SK-N-MC (cell line): Measurements from ENCODE around the gene ANK2.
"Not testable (repeated sequence)": the region's sequence is repeated elsewhere in the genome, so short reads cannot be mapped to it uniquely, and the experiment has no call there.

Source experiments
- DNase-seq: peaks from one replicate; pipeline ENCODE4 v3.0.0-alpha.2; 2011; ENCODE audit warnings: low read depth, low spot score
- H3K27ac ChIP-seq: fragments of 200-600 bp; sonication (generic); 2 replicates; pipeline ENCODE4 v1.5.1; 2016; ENCODE audit warnings: mixed run types
- H3K36me3 ChIP-seq: fragments of 200-600 bp; sonication (generic); 2 replicates; pipeline ENCODE4 v1.6.1; 2017; ENCODE audit warnings: antibody characterized with exemption, low read length, mixed read lengths; ENCODE audit not compliant: insufficient read depth
- H3K4me3 ChIP-seq: fragments of 200-600 bp; sonication (generic); 2 replicates; pipeline ENCODE4 v1.5.1; 2016
- H3K9ac ChIP-seq: fragments of 200-600 bp; sonication (generic); 2 replicates; pipeline ENCODE4 v1.8.0; 2017; ENCODE audit warnings: mixed run types, mixed read lengths; ENCODE audit not compliant: insufficient read length
- H3K9me3 ChIP-seq: fragments of 200-600 bp; sonication (generic); 2 replicates; pipeline ENCODE4 v1.6.1; 2017; ENCODE audit warnings: low read depth, mild to moderate bottlenecking, antibody characterized with exemption, low read length, moderate library complexity, mixed read lengths
- EZH2 ChIP-seq: fragments of 200-600 bp; sonication (generic); IDR thresholded peaks from one replicate; pipeline ENCODE4 v1.6.1; 2017; ENCODE audit warnings: antibody characterized with exemption
- FOXP2 ChIP-seq: optimal IDR thresholded peaks from 2 replicates; pipeline ENCODE3; 2011; ENCODE audit warnings: mild to moderate bottlenecking, moderate library complexity; ENCODE audit not compliant: insufficient read depth; ENCODE audit errors: extremely low read length, control extremely low read depth
- POLR2AphosphoS5 ChIP-seq: IDR thresholded peaks from 2 replicates; pipeline ENCODE4 v1.6.1; 2012; ENCODE audit warnings: mild to moderate bottlenecking, low read depth, low read length, borderline replicate concordance

Gene ANK2

GRCh38 chr4:113181289-113182007, 132.0 kb downstream of the ANK2 start:
- Histone ChIP-seq H3K4me3 (no peak overlapping the region), H3K9me3 (no peaks in the 10 kb centered on the region), H3K36me3 (no peaks in the 10 kb centered on the region), H3K27ac (no peak overlapping the region), H3K9ac (no peak overlapping the region)
- TF ChIP-seq FOXP2 (no peak), POLR2AphosphoS5 (no peak), EZH2 (no peak)
- no peak for DNase-seq

- no peak for TF ChIP-seq EZH2
- TF ChIP-seq POLR2AphosphoS5: no peak
- no peak for TF ChIP-seq FOXP2
- Histone ChIP-seq H3K4me3 (no peak overlapping the region), H3K9me3 (no peaks in the 10 kb centered on the region), H3K36me3 (no peaks in the 10 kb centered on the region), H3K27ac (no peak overlapping the region), H3K9ac (no peak overlapping the region)
- DNase-seq: no peak
Observed at GRCh38 chr4:113183032-113183605, 133.7 kb downstream of the ANK2 start.

GRCh38 chr4:113186220-113186619, 136.8 kb downstream of the ANK2 start:
- H3K9me3 ChIP-seq, H3K36me3 ChIP-seq, DNase-seq, H3K9ac ChIP-seq, H3K4me3 ChIP-seq, H3K27ac ChIP-seq: not testable (repeated sequence)

DNA sequence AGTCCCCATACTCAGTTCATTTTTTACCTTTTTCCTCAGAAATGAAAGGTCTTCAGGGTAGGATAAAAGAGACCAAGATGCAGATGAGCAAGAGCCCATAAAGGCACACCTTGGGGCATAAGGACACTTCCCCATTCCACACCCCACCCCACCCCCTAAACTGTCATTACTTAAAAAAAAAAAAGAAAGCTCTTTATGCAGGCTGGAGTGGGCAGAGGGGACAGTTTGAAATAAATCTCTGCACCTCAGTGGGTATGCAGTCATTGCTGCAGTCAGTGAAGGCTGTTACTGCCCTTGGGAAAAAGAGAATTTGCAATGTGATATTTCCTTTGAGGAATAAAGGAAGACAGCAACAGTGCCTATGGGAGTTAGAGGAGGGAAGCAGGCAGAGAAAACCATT, 137.5 kb downstream of the ANK2 start:
- no peak overlapping the region for H3K27ac ChIP-seq
- H3K36me3 ChIP-seq: no peaks in the 10 kb centered on the region
- no peak for DNase-seq
- H3K4me3 ChIP-seq: no peak overlapping the region
- no peak for TF ChIP-seq POLR2AphosphoS5
- TF ChIP-seq EZH2: no peak
- no peak for TF ChIP-seq FOXP2
- H3K9me3 ChIP-seq: no peaks in the 10 kb centered on the region
- no peak overlapping the region for H3K9ac ChIP-seq

GRCh38 chr4:113187358-113187757, 137.9 kb downstream of the ANK2 start:
- DNase-seq: no peak
- TF ChIP-seq POLR2AphosphoS5 (no peak), EZH2 (no peak), FOXP2 (no peak)
- H3K9ac ChIP-seq: no peak overlapping the region
- H3K36me3 ChIP-seq: no peaks in the 10 kb centered on the region
- no peaks in the 10 kb centered on the region for H3K9me3 ChIP-seq
- H3K4me3 ChIP-seq: no peak overlapping the region
- H3K27ac ChIP-seq: no peak overlapping the region

DNA sequence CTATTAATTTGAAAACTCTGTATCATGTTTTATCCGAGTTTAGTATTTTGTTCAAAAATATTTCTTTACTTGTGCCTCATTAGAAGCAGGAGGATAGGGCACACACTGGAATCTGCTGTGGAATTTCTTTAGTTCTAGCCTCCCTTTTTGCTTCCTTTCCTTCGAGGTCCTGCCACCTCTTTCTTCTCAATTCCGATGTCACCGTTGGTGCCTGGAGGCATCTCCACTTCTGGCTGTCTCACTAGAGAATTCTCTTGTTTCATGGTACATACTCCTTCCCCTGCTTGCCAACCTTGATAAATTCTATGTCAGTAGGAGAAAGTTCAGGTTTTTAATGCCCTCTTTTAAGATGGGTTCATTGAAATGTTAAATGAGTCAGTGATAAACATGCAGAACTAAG, 140.1 kb downstream of the ANK2 start:
- H3K9me3 ChIP-seq: no peaks in the 10 kb centered on the region
- no peak overlapping the region for H3K4me3 ChIP-seq
- no peak for TF ChIP-seq POLR2AphosphoS5
- no peak for TF ChIP-seq FOXP2
- TF ChIP-seq EZH2: no peak

DNA sequence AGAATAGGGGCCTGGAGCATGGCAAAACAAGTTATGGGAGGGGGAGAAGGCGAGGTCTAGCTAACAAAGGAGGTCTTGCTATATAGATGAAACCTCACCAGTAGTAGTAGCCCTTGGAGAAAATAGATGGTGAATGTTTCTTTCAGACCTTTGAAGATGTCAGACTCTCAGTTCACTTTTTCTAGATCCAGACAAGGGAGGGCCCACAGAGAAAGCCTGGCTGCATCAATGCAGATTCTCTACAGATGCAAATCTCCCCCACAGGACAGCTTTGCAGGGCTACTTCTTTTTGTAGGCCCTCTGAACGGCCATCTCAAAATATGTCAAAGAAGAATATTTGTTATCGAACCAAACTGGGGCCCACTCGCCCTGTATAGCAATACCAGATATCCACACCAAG, 159.7 kb downstream of the ANK2 start:
- no peak overlapping the region for H3K9ac ChIP-seq
- TF ChIP-seq POLR2AphosphoS5: no peak
- no peak for TF ChIP-seq EZH2
- TF ChIP-seq FOXP2: no peak
- no peak overlapping the region for H3K4me3 ChIP-seq
- no peaks in the 10 kb centered on the region for H3K9me3 ChIP-seq
- no peaks in the 10 kb centered on the region for H3K36me3 ChIP-seq
- H3K27ac ChIP-seq: no peak overlapping the region
- DNase-seq: no peak

More for the DNA sequence above, 140.1 kb downstream of the ANK2 start:
- H3K36me3 ChIP-seq: no peaks in the 10 kb centered on the region
- no peak for DNase-seq
- no peak overlapping the region for H3K27ac ChIP-seq
- H3K9ac ChIP-seq: no peak overlapping the region

GRCh38 chr4:113209652-113210320, 160.3 kb downstream of the ANK2 start:
- Histone ChIP-seq H3K9me3 (no peaks in the 10 kb centered on the region), H3K4me3 (no peak overlapping the region), H3K27ac (no peak overlapping the region), H3K36me3 (no peaks in the 10 kb centered on the region), H3K9ac (no peak overlapping the region)
- no peak for TF ChIP-seq EZH2
- no peak for TF ChIP-seq FOXP2
- no peak for TF ChIP-seq POLR2AphosphoS5
- DNase-seq: no peak

GRCh38 chr4:113212613-113213012, 163.2 kb downstream of the ANK2 start:
- Histone ChIP-seq H3K9ac (no peak overlapping the region), H3K4me3 (no peak overlapping the region), H3K27ac (no peak overlapping the region), H3K9me3 (no peaks in the 10 kb centered on the region), H3K36me3 (no peaks in the 10 kb centered on the region)
- TF ChIP-seq POLR2AphosphoS5: no peak
- no peak for TF ChIP-seq FOXP2
- no peak for TF ChIP-seq EZH2
- DNase-seq: no peak
